Activated CD8-positive, alpha-beta T cell treated with anti-CD3 and anti-CD28 coated beads for 36 hours (primary cell): ENCODE measurements around the gene NEK9. TPM values are rescaled to one million over a fixed set of nuclear protein-coding genes. Genes with fewer than 3 reads are reported as not detected.
"Not testable (repeated sequence)": the region's sequence is repeated elsewhere in the genome, so short reads cannot be mapped to it uniquely, and the experiment has no call there.

Experiments
- ATAC-seq: fragments of 200-7000 bp; cut with Tn5 transposase; one replicate; pipeline ENCODE4 v1.10.0; 2021; ENCODE audit warnings: mild to moderate bottlenecking, moderate library complexity
- CTCF ChIA-PET: fragments of 350-600 bp; sonication (Branson Sonifier 250); formaldehyde crosslinking; loops from one replicate; lab custom pipeline; 2021; ENCODE audit warnings: antibody characterized with exemption; lab: Charles Lee
- POLR2A ChIA-PET: fragments of 350-600 bp; sonication (Branson Sonifier 250); formaldehyde crosslinking; loops from one replicate; lab custom pipeline; 2021; ENCODE audit warnings: antibody characterized with exemption; lab: Charles Lee
- DNase-seq: peaks from one replicate; pipeline ENCODE4 v3.0.0-alpha.2; 2020
- H3K27ac Mint-ChIP-seq: one replicate; pipeline ENCODE4 v1.8.0; 2021; ENCODE audit warnings: mild to moderate bottlenecking, mixed read lengths
- H3K27me3 Mint-ChIP-seq: one replicate; pipeline ENCODE4 v1.8.0; 2021; ENCODE audit warnings: mixed read lengths
- H3K36me3 Mint-ChIP-seq: one replicate; pipeline ENCODE4 v1.8.0; 2021; ENCODE audit warnings: low read depth, mixed read lengths
- H3K4me1 Mint-ChIP-seq: one replicate; pipeline ENCODE4 v1.8.0; 2021; ENCODE audit warnings: low read depth, mixed read lengths
- H3K4me3 Mint-ChIP-seq: one replicate; pipeline ENCODE4 v1.8.0; 2021; ENCODE audit warnings: mild to moderate bottlenecking, moderate library complexity, mixed read lengths
- H3K9me3 Mint-ChIP-seq: one replicate; pipeline ENCODE4 v1.8.0; 2021; ENCODE audit warnings: mixed read lengths
- intact Hi-C: fragments of 100-400 bp; cut with micrococcal nuclease; formaldehyde crosslinking; loops from one replicate; pipeline ENCODE4 v1.10.0; 2022
- total RNA-seq, 2 experiments: library from RNA; stranded (reverse); gene quantifications; one replicate each; pipeline ENCODE4 v1.2.3, GENCODE V29; 2021
- TF ChIP-seq, protein P1 (sequence below): fragments of 200-600 bp; IDR thresholded peaks from one replicate; pipeline ENCODE4 v1.8.0; 2022; ENCODE audit warnings: antibody characterized with exemption, mild to moderate bottlenecking

Gene NEK9
- total RNA-seq, 2 experiments from 2014 or later = 54.9 to 59.5 TPM

DNA sequence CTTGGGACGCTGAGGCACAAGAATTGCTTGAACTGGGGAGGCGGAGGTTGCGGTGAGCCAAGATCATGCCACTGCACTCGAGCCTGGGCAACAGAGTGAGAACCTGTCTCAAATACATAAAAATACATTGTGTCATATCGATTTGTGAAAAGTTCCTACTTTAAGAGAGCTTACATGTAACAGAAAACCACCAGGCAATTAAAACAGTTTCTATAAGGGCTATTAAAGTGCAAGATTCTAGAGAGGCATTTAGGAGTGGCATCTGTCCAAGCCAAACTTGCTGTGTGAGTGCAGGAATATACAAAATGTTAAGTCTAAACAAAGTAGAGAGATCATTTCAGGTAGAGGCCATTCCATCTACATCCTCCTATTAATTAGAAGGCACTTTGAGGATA is 1.7 kb upstream of the NEK9 start:
- ChIA-PET POLR2A (interaction anchor here (1.3 to 2.5 kb wide), 2 partner anchors 170 to 173 kb away, joined by 3 to 8 read pairs; no protein-coding TSS in a partner anchor), CTCF (interaction anchor here (0.6 to 5.4 kb wide), 9 partner anchors 8 to 380 kb away, joined by 3 to 99 read pairs (median 4); no protein-coding TSS in a partner anchor)
- DNase-seq (no peak), ATAC-seq (no peak)
- H3K27ac Mint-ChIP-seq = peak overlapping the region; percentile 27
- intact Hi-C loops = loop anchor here (5.0 kb wide), 1 partner anchor 119 kb away; no protein-coding TSS in a partner anchor
- peaks cover 42% of the 10 kb centered on the region for H3K4me1 Mint-ChIP-seq
- H3K36me3 Mint-ChIP-seq = peaks cover 26% of the 10 kb centered on the region
- no peaks in the 10 kb centered on the region for H3K27me3 Mint-ChIP-seq
- TF ChIP-seq, protein P1, sequence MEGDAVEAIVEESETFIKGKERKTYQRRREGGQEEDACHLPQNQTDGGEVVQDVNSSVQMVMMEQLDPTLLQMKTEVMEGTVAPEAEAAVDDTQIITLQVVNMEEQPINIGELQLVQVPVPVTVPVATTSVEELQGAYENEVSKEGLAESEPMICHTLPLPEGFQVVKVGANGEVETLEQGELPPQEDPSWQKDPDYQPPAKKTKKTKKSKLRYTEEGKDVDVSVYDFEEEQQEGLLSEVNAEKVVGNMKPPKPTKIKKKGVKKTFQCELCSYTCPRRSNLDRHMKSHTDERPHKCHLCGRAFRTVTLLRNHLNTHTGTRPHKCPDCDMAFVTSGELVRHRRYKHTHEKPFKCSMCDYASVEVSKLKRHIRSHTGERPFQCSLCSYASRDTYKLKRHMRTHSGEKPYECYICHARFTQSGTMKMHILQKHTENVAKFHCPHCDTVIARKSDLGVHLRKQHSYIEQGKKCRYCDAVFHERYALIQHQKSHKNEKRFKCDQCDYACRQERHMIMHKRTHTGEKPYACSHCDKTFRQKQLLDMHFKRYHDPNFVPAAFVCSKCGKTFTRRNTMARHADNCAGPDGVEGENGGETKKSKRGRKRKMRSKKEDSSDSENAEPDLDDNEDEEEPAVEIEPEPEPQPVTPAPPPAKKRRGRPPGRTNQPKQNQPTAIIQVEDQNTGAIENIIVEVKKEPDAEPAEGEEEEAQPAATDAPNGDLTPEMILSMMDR = no peak
- H3K9me3 Mint-ChIP-seq = no peaks in the 10 kb centered on the region
- peak overlapping the region; percentile 99 for H3K4me3 Mint-ChIP-seq

- no peaks in the 10 kb centered on the region for H3K9me3 Mint-ChIP-seq
- TF ChIP-seq, protein P1 = no peak
- ATAC-seq (no peak), DNase-seq (no peak)
- H3K4me3 Mint-ChIP-seq = peak overlapping the region; percentile 99
- intact Hi-C loops = loop anchor here (5.0 kb wide), 1 partner anchor 119 kb away; no protein-coding TSS in a partner anchor
- H3K27ac Mint-ChIP-seq = peak overlapping the region; percentile 99
- H3K27me3 Mint-ChIP-seq = no peaks in the 10 kb centered on the region
- peaks cover 41% of the 10 kb centered on the region for H3K4me1 Mint-ChIP-seq
- POLR2A ChIA-PET = interaction anchor here (1.1 to 2.5 kb wide), 2 partner anchors 123 to 171 kb away, joined by 6 to 8 read pairs; no protein-coding TSS in a partner anchor
- CTCF ChIA-PET = interaction anchor here (0.6 to 5.4 kb wide), 8 partner anchors 9 to 381 kb away, joined by 3 to 99 read pairs (median 4); no protein-coding TSS in a partner anchor
- H3K36me3 Mint-ChIP-seq = peaks cover 21% of the 10 kb centered on the region
These were observed 1.2 kb upstream of the NEK9 start for GRCh38 chr14:75127903-75128595.

- peaks cover 17% of the 10 kb centered on the region for H3K36me3 Mint-ChIP-seq
- not testable (repeated sequence) for DNase-seq, ATAC-seq, H3K9me3 Mint-ChIP-seq, H3K27me3 Mint-ChIP-seq
- H3K27ac Mint-ChIP-seq = peak overlapping the region; percentile 99
- intact Hi-C loops = loop anchor here (5.0 kb wide), 1 partner anchor 120 kb away; no protein-coding TSS in a partner anchor
- ChIA-PET CTCF (interaction anchor here (0.7 to 5.4 kb wide), 7 partner anchors 39 to 381 kb away, joined by 3 to 99 read pairs (median 5); no protein-coding TSS in a partner anchor), POLR2A (interaction anchor here (1.0 to 2.5 kb wide), 8 partner anchors 9 to 186 kb away, joined by 4 to 8 read pairs (median 4); no protein-coding TSS in a partner anchor)
- H3K4me3 Mint-ChIP-seq = peak overlapping the region; percentile 99
- H3K4me1 Mint-ChIP-seq = peaks cover 37% of the 10 kb centered on the region
These were observed 599 bp upstream of the NEK9 start for GRCh38 chr14:75127474-75127820.

DNA sequence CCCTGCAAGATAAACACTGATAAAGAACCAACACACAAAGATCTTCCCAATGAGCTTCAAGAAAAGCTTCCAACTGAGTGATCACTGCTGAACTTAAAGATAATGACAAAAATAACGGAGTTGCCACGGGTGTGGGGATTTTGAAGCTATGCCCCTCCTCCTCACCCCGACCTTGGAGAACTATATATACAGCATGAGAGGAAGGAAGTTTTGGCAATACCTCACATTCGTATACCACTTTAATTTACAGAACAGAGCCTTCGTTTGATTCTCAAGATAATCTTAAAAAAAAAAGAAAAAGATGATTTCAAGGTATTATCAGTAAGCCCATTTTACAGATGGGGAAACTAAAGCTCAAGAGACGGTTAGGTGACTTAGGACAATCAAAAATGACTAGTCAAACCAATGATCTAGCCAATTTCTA is 715 bp downstream of the NEK9 start:
- DNase-seq (peak; percentile 24), ATAC-seq (no peak)
- peaks cover 43% of the 10 kb centered on the region for H3K4me1 Mint-ChIP-seq
- intact Hi-C loops = loop anchor here (5.0 kb wide), 1 partner anchor 121 kb away; no protein-coding TSS in a partner anchor
- POLR2A ChIA-PET = interaction anchor here (0.6 to 2.5 kb wide), 14 partner anchors 9 to 184 kb away, joined by 3 to 8 read pairs (median 4); partner anchors contain the start of genes EIF2B2 and ZC2HC1C
- no peaks in the 10 kb centered on the region for H3K9me3 Mint-ChIP-seq
- CTCF ChIA-PET = interaction anchor here (0.7 to 4.4 kb wide), 11 partner anchors 12 to 366 kb away, joined by 3 to 29 read pairs (median 3); partner anchors contain the start of genes ACYP1 and TMED10
- peak overlapping the region; percentile 99 for H3K4me3 Mint-ChIP-seq
- H3K36me3 Mint-ChIP-seq = peaks cover 17% of the 10 kb centered on the region
- H3K27ac Mint-ChIP-seq = peak overlapping the region; percentile 99
- no peaks in the 10 kb centered on the region for H3K27me3 Mint-ChIP-seq
- TF ChIP-seq, protein P1 = no peak

- ATAC-seq (no peak), DNase-seq (no peak)
- Mint-ChIP-seq H3K4me1 (peaks cover 46% of the 10 kb centered on the region), H3K27ac (peak overlapping the region; percentile 99), H3K27me3 (no peaks in the 10 kb centered on the region), H3K4me3 (peak overlapping the region; percentile 99), H3K9me3 (no peaks in the 10 kb centered on the region), H3K36me3 (peaks cover 17% of the 10 kb centered on the region)
- TF ChIP-seq, protein P1 = no peak
- ChIA-PET POLR2A (interaction anchor here (0.6 to 1.8 kb wide), 9 partner anchors 9 to 158 kb away, joined by 3 to 8 read pairs (median 3); partner anchors contain the start of genes EIF2B2 and ZC2HC1C), CTCF (interaction anchor here (0.8 to 4.4 kb wide), 9 partner anchors 12 to 220 kb away, joined by 3 to 29 read pairs (median 3); partner anchors contain the start of genes ACYP1 and TMED10)
- intact Hi-C loops = loop anchor here (5.0 kb wide), 1 partner anchor 122 kb away; no protein-coding TSS in a partner anchor
These were observed 1.2 kb downstream of the NEK9 start for GRCh38 chr14:75125617-75126016.
